Liver (tissue), 9 donors: ENCODE results near the gene LDLRAD3. TPM values are rescaled to one million over a fixed set of nuclear protein-coding genes. Genes with fewer than 3 reads are reported as not detected.

ENCODE experiments used
- DNase-seq: peaks from one replicate; pipeline ENCODE4 v3.0.0-alpha.2; 2017; ENCODE audit warnings: low spot score
- H3K27ac ChIP-seq, 2 donors: one replicate each; pipeline ENCODE4 v1.7.0; 2013; ENCODE audit warnings: inconsistent platforms in 2 of 2, low read length in 2 of 2, control low read depth in 1 of 2, low read depth in 1 of 2, mild to moderate bottlenecking in 1 of 2
- H3K27me3 ChIP-seq, 4 donors: one replicate each; pipeline versions ENCODE4 v1.6.1 to v1.7.0; 2013; ENCODE audit warnings: low read length in 3 of 4, inconsistent platforms in 1 of 4, mild to moderate bottlenecking in 1 of 4, moderate library complexity in 1 of 4; ENCODE audit not compliant: control insufficient read depth in 4 of 4, insufficient read depth in 4 of 4
- H3K36me3 ChIP-seq, 4 donors: one replicate each; pipeline versions ENCODE4 v1.6.1 to v1.7.0; 2013; ENCODE audit warnings: low read length in 3 of 4, mild to moderate bottlenecking in 3 of 4, low read depth in 1 of 4, moderate library complexity in 1 of 4; ENCODE audit not compliant: control insufficient read depth in 4 of 4, insufficient read depth in 3 of 4
- H3K4me1 ChIP-seq, 4 donors: one replicate each; pipeline versions ENCODE4 v1.6.1 to v1.7.0; 2013; ENCODE audit warnings: low read length in 3 of 4, mild to moderate bottlenecking in 3 of 4, moderate library complexity in 1 of 4; ENCODE audit not compliant: control insufficient read depth in 4 of 4, insufficient read depth in 4 of 4
- H3K4me3 ChIP-seq, 3 donors: one replicate each; pipeline versions ENCODE4 v1.6.1 to v1.7.0; 2013; ENCODE audit warnings: low read length in 3 of 3, control low read depth in 1 of 3, low read depth in 1 of 3, mild to moderate bottlenecking in 1 of 3
- H3K9ac ChIP-seq, 2 donors: one replicate each; pipeline ENCODE4 v1.7.0; 2013; ENCODE audit warnings: low read length in 2 of 2, mild to moderate bottlenecking in 2 of 2, moderate library complexity in 2 of 2, control low read depth in 1 of 2, low read depth in 1 of 2
- H3K9me3 ChIP-seq, 4 donors: one replicate each; pipeline versions ENCODE4 v1.6.1 to v1.7.0; 2013; ENCODE audit warnings: low read length in 3 of 4; ENCODE audit not compliant: control insufficient read depth in 4 of 4
- CTCF ChIP-seq: fragments of 150-350 bp; IDR thresholded peaks from 2 replicates; pipeline ENCODE4 v1.5.1; 2017; ENCODE audit warnings: improper control_type of control experiment, low read depth, low read length; ENCODE audit not compliant: missing input control
- FOXA2 ChIP-seq: IDR thresholded peaks from 2 replicates; pipeline ENCODE4 v1.6.1; 2016; ENCODE audit warnings: antibody characterized with exemption
- GABPA ChIP-seq, 2 donors: IDR thresholded peaks in 1 of 2; conservative IDR thresholded peaks in 1 of 2; 2 replicates each; pipeline ENCODE4 v1.6.1; 2016; ENCODE audit warnings: antibody characterized with exemption in 2 of 2, mild to moderate bottlenecking in 1 of 2, moderate library complexity in 1 of 2
- HNF4A ChIP-seq, 2 donors: conservative IDR thresholded peaks; 2 replicates each; pipeline ENCODE4 v1.6.1; 2016; ENCODE audit warnings: antibody characterized with exemption in 2 of 2, mild to moderate bottlenecking in 2 of 2
- HNF4G ChIP-seq: IDR thresholded peaks from 2 replicates; pipeline ENCODE4 v1.6.1; 2016; ENCODE audit warnings: antibody characterized with exemption
- JUND ChIP-seq, 2 donors: IDR thresholded peaks; 2 replicates each; pipeline ENCODE4 v1.6.1; 2016; ENCODE audit warnings: antibody characterized with exemption in 2 of 2
- NR2F2 ChIP-seq: IDR thresholded peaks from 2 replicates; pipeline ENCODE4 v1.6.1; 2016; ENCODE audit warnings: antibody characterized with exemption
- RAD21 ChIP-seq, 2 donors: IDR thresholded peaks; 2 replicates each; pipeline ENCODE4 v1.6.1; 2016; ENCODE audit warnings: antibody characterized with exemption in 2 of 2, mild to moderate bottlenecking in 2 of 2
- RXRA ChIP-seq, 2 donors: IDR thresholded peaks; 2 replicates each; pipeline ENCODE4 v1.6.1; 2017 to 2018; ENCODE audit warnings: antibody characterized with exemption in 2 of 2, mild to moderate bottlenecking in 1 of 2
- SP1 ChIP-seq: IDR thresholded peaks from 2 replicates; pipeline ENCODE4 v1.6.1; 2018; ENCODE audit warnings: antibody characterized with exemption, mild to moderate bottlenecking
- YY1 ChIP-seq: IDR thresholded peaks from 2 replicates; pipeline ENCODE4 v1.6.1; 2016; ENCODE audit warnings: antibody characterized with exemption, mild to moderate bottlenecking
- WGBS: extraction: QIAGEN DNeasy Blood & Tissue Kit; methylation state at CpG from one replicate; pipeline ENCODE4 v1.1.7; 2013; 5-methylcytosine and 5-hydroxymethylcytosine counted together
- polyA plus RNA-seq, 2 donors: library from polyadenylated mRNA; stranded (reverse) in 1 of 2; unstranded in 1 of 2; fragments of 200-250 nt in 1 of 2; fragments of >200 nt in 1 of 2; fragmentation: Nextera tagmentation in 1 of 2; extraction: Ambion mirVana in 1 of 2; gene quantifications; one replicate each; pipeline versions ENCODE4 v1.2.1 to v1.2.3, GENCODE V29; 2013 to 2015
- total RNA-seq, 2 donors: library from RNA; depleted of rRNA; stranded (reverse); fragments of >200 nt; gene quantifications; one replicate each; pipeline ENCODE4 v1.2.3, GENCODE V29; 2014
- TF ChIP-seq, protein P1 (sequence below): IDR thresholded peaks from 2 replicates; pipeline ENCODE4 v1.6.1; 2016; ENCODE audit warnings: antibody characterized with exemption, mild to moderate bottlenecking
- TF ChIP-seq, protein P2 (sequence below): IDR thresholded peaks from 2 replicates; pipeline ENCODE4 v1.6.1; 2016; ENCODE audit warnings: antibody characterized with exemption
- donor health status: healthy.
- donor health status: healthy.
- donor health status: healthy.
- donor health status: healthy.
- donor health status: healthy.

Gene LDLRAD3
- total and polyA plus RNA-seq, 4 donors: 0.75 to 1.3 (median 0.93) TPM

DNA sequence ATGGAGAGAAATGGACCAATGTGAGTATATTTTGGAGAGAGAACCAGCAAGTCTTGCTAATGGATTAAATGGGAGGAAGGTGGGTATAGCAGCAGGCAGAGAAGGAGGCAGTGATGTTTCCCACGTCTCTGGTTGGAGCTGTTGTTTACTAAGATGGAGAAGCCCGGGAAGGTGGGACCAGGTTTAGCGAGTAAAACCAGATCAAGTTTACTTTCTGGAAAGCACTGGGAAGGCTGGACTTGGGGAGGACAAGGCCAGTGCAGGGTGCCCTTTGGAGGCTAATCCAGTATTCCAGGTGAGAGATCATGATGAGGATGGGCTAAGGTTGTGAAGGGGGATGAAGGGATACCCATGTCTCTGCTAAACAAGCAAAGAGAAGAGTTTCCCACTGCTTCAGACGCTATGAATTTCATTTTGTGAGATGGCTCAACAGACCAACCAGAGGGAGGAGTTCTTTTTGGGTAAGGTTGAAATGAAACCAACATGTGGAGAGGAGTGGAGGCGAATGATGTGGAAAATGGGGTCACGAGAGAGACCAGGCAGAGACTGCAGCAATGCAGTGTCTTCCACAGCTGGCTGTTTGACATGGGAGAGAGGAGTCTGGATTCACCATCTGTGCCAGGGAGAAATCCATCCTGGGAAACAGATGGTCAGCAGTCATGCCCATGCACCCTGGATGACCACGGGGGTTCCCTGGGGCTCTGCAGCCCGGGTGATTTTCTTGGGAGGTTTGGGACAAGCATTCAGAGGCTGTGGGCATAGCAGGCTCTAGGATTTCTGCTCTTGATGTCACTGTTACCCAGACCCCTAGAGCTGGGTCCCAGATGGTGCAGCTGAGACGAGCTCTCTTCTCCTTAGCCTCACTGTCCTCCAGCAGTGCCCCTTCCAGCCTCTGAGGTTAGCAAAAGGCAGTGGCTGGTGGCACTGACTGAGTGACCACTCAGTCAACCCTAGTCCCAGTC is 320.4 kb downstream of the LDLRAD3 start:
- 70% methylated on average over 9 of the region's 9 CpGs for WGBS

DNA sequence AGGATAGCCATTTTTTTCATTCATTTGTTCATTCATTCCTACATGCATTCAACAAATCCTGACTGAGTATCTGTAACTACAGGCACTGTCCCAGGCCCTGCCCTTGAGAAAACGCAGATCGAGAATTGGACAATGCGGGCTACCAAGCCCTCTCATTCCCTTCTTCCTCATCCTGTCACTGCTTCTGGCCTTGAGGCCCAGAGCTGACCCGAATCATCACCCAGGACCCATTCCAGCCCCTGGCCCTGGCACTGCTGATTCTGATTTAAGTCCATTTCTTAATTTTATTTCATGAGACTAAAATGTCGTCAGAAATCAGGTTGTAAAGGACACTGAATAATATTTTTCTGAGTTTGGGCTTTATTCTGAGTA is 321.1 kb downstream of the LDLRAD3 start:
- no peak overlapping the region for H3K27ac ChIP-seq
- no peak overlapping the region for H3K9ac ChIP-seq
- H3K36me3 ChIP-seq: no peaks in the 10 kb centered on the region
- H3K4me1 ChIP-seq: peaks cover 10 to 26% (median 25%) of the 10 kb centered on the region in 4 donors
- DNase-seq: no peak
- TF ChIP-seq, protein P1, sequence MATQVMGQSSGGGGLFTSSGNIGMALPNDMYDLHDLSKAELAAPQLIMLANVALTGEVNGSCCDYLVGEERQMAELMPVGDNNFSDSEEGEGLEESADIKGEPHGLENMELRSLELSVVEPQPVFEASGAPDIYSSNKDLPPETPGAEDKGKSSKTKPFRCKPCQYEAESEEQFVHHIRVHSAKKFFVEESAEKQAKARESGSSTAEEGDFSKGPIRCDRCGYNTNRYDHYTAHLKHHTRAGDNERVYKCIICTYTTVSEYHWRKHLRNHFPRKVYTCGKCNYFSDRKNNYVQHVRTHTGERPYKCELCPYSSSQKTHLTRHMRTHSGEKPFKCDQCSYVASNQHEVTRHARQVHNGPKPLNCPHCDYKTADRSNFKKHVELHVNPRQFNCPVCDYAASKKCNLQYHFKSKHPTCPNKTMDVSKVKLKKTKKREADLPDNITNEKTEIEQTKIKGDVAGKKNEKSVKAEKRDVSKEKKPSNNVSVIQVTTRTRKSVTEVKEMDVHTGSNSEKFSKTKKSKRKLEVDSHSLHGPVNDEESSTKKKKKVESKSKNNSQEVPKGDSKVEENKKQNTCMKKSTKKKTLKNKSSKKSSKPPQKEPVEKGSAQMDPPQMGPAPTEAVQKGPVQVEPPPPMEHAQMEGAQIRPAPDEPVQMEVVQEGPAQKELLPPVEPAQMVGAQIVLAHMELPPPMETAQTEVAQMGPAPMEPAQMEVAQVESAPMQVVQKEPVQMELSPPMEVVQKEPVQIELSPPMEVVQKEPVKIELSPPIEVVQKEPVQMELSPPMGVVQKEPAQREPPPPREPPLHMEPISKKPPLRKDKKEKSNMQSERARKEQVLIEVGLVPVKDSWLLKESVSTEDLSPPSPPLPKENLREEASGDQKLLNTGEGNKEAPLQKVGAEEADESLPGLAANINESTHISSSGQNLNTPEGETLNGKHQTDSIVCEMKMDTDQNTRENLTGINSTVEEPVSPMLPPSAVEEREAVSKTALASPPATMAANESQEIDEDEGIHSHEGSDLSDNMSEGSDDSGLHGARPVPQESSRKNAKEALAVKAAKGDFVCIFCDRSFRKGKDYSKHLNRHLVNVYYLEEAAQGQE: no peak
- no peak for TF ChIP-seq RXRA (IDR thresholded peaks at IDR 0.05)
- no peak for TF ChIP-seq YY1
- TF ChIP-seq HNF4A (conservative IDR thresholded peaks at IDR 0.05): no peak
- no peak for TF ChIP-seq HNF4G
- TF ChIP-seq NR2F2: no peak
- TF ChIP-seq, protein P2, sequence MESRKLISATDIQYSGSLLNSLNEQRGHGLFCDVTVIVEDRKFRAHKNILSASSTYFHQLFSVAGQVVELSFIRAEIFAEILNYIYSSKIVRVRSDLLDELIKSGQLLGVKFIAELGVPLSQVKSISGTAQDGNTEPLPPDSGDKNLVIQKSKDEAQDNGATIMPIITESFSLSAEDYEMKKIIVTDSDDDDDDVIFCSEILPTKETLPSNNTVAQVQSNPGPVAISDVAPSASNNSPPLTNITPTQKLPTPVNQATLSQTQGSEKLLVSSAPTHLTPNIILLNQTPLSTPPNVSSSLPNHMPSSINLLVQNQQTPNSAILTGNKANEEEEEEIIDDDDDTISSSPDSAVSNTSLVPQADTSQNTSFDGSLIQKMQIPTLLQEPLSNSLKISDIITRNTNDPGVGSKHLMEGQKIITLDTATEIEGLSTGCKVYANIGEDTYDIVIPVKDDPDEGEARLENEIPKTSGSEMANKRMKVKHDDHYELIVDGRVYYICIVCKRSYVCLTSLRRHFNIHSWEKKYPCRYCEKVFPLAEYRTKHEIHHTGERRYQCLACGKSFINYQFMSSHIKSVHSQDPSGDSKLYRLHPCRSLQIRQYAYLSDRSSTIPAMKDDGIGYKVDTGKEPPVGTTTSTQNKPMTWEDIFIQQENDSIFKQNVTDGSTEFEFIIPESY: no peak
- no peak for TF ChIP-seq GABPA (IDR thresholded peaks at IDR 0.05 in 1 of 2, conservative IDR thresholded peaks at IDR 0.05 in 1 of 2)
- TF ChIP-seq CTCF: no peak
- no peak for TF ChIP-seq RAD21 (IDR thresholded peaks at IDR 0.05)
- no peak for TF ChIP-seq FOXA2
- no peak for TF ChIP-seq SP1
- TF ChIP-seq JUND (IDR thresholded peaks at IDR 0.05): no peak
- H3K27me3 ChIP-seq: peaks cover 0 to 2% (median 0%) of the 10 kb centered on the region in 4 donors
- H3K9me3 ChIP-seq: no peaks in the 10 kb centered on the region
- 76% methylated on average over 5 of the region's 5 CpGs for WGBS
- H3K4me3 ChIP-seq: no peak overlapping the region

More for the DNA sequence above, 320.4 kb downstream of the LDLRAD3 start:
- Histone ChIP-seq H3K36me3 (no peaks in the 10 kb centered on the region), H3K4me3 (no peak overlapping the region), H3K27me3 (peaks cover 0 to 2% (median 0%) of the 10 kb centered on the region in 4 donors), H3K9me3 (no peaks in the 10 kb centered on the region), H3K4me1 (peaks cover 10 to 26% (median 25%) of the 10 kb centered on the region in 4 donors), H3K27ac (no peak overlapping the region), H3K9ac (no peak overlapping the region)
- DNase-seq: no peak
- TF ChIP-seq CTCF: no peak
- no peak for TF ChIP-seq GABPA (IDR thresholded peaks at IDR 0.05 in 1 of 2, conservative IDR thresholded peaks at IDR 0.05 in 1 of 2)
- no peak for TF ChIP-seq HNF4A (conservative IDR thresholded peaks at IDR 0.05)
